Hepatocyte (in vitro differentiated cells): Measurements from ENCODE around the gene LGALSL.

Experiments
- EZH2 ChIP-seq: fragments of 200-600 bp; sonication (generic); IDR thresholded peaks from 2 replicates; pipeline ENCODE4 v1.6.1; 2016; ENCODE audit warnings: antibody characterized with exemption, mild to moderate bottlenecking, borderline replicate concordance
- TF ChIP-seq, protein P1 (sequence below): fragments of 200-600 bp; sonication (generic); IDR thresholded peaks from 2 replicates; pipeline ENCODE4 v1.5.1; 2016; ENCODE audit warnings: antibody characterized with exemption, mild to moderate bottlenecking; ENCODE audit not compliant: poor library complexity

DNA sequence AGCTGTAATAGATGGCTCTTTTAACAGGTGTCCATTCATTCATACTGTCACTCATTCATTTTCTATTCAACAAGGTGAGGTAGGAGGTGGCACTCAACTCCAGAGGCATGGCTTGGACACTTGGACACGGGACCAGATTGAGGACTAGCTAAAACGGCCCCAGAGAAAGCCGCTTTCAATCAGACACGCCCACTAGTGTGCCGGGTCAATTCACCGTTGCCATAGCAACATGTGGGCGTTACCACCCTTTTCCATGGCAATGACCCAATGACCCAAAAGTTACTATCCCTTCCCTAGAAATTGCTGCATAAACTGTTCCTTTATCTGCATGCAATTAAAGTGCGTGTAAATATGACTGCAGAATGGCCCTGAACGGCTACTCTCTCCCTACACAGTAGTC lies 49.2 kb upstream of the LGALSL start:
- TF ChIP-seq, protein P1, sequence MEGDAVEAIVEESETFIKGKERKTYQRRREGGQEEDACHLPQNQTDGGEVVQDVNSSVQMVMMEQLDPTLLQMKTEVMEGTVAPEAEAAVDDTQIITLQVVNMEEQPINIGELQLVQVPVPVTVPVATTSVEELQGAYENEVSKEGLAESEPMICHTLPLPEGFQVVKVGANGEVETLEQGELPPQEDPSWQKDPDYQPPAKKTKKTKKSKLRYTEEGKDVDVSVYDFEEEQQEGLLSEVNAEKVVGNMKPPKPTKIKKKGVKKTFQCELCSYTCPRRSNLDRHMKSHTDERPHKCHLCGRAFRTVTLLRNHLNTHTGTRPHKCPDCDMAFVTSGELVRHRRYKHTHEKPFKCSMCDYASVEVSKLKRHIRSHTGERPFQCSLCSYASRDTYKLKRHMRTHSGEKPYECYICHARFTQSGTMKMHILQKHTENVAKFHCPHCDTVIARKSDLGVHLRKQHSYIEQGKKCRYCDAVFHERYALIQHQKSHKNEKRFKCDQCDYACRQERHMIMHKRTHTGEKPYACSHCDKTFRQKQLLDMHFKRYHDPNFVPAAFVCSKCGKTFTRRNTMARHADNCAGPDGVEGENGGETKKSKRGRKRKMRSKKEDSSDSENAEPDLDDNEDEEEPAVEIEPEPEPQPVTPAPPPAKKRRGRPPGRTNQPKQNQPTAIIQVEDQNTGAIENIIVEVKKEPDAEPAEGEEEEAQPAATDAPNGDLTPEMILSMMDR = no peak
- TF ChIP-seq EZH2 = no peak
